Measurements from ENCODE around the gene CASD1.

GRCh38 chr7:94472608-94473007 lies 37.0 kb upstream of the CASD1 start:
- TF ChIP-seq EZH2 (IDR thresholded peaks at IDR 0.05; ENCODE audit: insufficient read depth, poor library complexity, severe bottlenecking) (no peak), EZH2phosphoT487 (IDR thresholded peaks at IDR 0.05; ENCODE audit: insufficient read depth, low read depth) (no peak)
